Measurements from ENCODE around the gene HPF1.
"Not testable (repeated sequence)": the region's sequence is repeated elsewhere in the genome, so short reads cannot be mapped to it uniquely, and the experiment has no call there.

HPF1 gene

GRCh38 chr4:169741569-169741968, 16.2 kb downstream of the HPF1 start:
- no peak for DNase-seq

DNA sequence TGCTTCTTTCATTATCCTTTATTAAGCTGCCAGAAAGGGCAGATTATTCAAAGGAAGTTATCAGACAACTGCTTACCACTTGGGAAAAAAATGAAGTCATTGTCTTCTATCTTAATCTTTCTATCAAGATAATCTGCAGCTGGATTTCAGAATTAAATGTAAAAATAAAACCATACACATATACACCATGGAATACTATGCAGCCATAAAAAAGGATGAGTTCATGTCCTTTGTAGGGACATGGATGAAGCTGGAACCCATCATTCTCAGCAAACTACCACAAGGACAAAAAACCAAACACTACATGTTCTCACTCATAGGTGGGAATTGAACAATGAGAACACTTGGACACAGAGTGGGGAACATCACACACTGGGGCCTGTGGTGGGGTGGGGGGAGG, 19.1 kb downstream of the HPF1 start:
- not testable (repeated sequence) for DNase-seq

GRCh38 chr4:169730564-169730963, 27.2 kb downstream of the HPF1 start:
- no peak for DNase-seq

- DNase-seq, result no peak
Measured at GRCh38 chr4:169727616-169728015, 30.1 kb downstream of the HPF1 start.

DNA sequence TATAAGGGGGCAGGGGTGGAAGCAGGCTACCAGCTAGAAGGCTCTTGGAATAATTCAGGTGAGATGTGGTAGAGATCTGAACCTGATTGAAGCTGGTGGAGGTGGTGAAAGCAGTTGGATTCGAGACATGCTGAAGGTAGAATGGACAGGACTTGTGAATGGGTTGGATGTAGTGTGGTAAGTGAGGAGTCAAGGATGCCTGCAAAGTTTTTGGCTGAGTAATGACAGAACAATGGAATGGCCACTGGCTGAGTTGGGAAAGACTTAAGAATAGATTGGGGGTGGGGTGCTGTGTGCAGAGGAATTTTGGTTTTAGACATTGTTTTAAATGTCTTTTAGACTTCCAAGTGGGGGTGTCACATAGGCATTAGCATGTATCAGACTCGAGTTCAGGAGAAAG, 33.5 kb downstream of the HPF1 start:
- DNase-seq, result no peak

- peak in 3 of 56 donors; percentile 0 to 12 (median 2) for DNase-seq
Measured at GRCh38 chr4:169723207-169723965, 34.4 kb downstream of the HPF1 start.

DNA sequence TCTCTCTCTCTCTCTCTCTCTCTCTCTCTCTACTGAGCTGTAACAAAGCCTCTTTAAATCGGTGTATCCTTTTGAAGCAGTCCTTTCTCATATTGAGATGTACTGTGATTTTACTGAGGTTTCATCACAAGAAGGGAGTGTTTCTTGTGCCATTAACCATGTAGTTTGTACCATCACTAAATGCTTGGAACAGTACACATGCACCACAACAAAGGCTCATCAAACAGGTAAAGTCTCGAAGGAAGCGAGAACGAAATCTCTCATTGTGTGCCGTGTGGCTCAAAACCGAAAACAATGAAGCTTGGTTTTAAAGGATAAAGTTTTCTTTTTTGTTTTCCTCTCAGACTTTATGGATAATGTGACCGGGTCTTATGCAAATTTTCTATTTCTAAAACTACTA, 37.2 kb downstream of the HPF1 start:
- DNase-seq, result no peak

GRCh38 chr4:169716677-169717076, 41.1 kb downstream of the HPF1 start:
- DNase-seq, result no peak

DNA sequence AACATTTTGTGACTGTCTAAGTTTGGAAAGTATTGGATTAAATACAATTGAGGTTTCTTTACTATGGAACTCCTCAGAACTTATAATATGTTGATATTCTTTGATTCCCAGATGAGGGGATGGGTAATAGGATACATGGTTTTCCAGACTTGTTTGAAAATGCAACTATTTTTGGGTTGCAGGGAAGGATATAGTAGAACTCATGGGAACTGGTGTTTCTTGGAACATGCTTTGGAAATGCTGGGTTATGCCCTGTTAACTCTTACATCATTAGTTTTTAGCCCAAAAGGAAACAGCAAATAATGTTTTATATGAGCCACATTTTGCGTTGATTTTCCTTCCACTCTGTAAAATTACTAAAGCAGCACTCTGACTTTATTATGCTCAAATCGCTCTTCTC, 41.9 kb downstream of the HPF1 start:
- DNase-seq, result no peak

DNA sequence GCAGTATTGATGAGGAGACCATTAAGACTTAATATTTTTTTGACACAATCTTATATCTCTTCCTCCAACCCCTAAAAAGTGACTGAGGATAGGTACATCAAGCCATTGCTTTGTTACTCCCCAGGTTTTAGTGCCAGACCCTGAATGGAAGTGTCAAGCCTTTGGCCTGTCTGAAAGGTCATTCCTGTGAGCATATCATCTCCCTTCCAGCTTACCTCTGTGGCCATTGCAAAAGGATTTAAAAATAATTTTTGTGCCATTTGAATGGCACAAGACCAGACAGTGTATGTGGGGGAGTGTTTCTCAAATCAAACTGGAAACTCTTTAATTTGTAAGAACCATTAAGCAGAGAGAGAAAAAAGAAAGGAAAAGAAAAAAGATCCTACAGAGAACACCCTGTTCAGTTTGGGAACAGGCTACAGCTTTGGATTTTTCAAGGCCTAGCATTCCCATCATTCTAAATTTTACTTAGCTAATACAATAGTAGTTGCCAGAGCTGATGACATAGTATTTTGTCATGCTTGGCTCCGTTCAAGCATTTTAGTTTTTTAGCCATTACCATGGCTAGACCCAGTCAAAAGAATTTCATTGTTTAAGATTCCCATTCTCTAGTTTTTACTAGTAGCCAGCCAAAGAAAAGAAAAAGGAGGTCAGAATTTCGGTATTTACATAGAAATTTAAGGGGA, 49.6 kb downstream of the HPF1 start:
- DNase-seq, result no peak

GRCh38 chr4:169698331-169698730, 59.4 kb downstream of the HPF1 start:
- DNase-seq, result no peak

DNA sequence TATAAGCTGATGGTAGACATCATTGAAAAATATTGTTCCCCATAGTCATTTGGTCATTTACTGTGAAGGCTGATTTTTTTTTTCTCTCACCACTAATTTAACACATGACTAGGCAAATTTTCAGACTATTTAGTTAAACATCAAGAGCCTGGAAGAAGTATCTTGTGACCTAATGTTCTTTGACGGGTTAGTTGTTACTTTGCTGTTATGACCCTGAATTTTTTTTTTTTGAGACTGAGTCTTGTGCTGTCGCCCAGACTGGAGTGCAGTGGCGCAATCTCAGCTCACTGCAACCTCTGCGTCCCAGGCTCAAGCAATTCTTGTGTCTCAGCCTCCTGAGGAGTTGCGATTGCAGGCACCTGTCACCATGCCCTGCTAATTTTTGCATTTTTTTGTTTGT, 67.0 kb downstream of the HPF1 start:
- DNase-seq, result no peak

DNA sequence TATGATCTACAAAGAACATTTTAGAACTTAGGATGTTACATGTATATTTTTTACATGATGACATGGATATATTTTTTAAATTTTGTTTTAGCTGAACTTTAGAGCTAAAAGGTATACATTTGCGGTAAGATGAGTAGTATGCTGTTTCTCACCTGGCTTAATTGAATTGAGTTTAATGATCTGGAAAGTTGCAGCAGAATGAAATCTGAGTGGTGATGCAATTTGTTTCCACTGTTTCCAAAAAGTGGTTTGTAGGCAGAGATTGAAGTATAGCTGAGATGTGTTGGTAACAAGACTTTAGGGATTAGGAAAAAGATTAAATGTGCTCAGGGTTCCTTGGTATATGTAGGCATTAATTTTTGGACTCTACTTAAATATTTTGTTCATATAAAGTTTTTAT, 68.1 kb downstream of the HPF1 start:
- DNase-seq, result no peak

DNA sequence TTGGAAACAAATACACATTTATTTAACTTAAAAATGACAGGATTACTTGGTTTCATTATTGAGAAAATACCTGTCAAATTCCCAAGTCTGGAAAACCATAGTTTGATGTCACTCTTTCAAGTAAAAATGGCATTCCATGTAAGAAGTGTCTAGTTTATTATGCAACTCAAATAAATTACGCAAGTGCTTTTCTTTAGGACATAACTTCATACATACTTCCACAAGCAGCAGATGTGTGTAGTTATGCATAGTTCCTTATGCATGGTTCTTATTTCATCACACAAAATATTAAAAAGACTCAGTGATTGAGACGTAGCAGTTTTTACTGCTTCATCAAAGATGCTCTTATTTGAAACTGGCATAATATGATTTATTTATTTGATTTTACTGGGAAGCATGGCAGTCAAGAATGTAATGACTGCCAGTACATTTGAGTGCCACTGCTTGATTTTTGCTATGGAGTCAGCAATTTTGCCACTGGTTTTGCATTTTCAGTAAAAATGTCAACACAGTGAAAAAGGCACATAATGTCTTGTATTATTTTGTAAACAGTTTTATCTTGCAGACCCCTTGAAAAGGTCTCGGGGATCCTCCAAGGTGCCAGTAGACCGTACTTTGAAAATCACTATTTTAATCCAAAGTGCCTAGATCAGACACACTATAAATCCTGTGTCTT, 75.2 kb downstream of the HPF1 start:
- no peak for DNase-seq

All from nucleus accumbens (tissue), 56 donors.